Activated CD8-positive, alpha-beta memory T cell treated with anti-CD3 and anti-CD28 coated beads for 48 hours (primary cell): ENCODE results near the gene PKNOX2.

ENCODE experiments used
- DNase-seq, 3 experiments: peaks; one replicate each; pipeline ENCODE4 v3.0.0-alpha.2; 2020; ENCODE audit warnings: low read depth in 2 of 3, low spot score in 2 of 3

Gene PKNOX2

DNA sequence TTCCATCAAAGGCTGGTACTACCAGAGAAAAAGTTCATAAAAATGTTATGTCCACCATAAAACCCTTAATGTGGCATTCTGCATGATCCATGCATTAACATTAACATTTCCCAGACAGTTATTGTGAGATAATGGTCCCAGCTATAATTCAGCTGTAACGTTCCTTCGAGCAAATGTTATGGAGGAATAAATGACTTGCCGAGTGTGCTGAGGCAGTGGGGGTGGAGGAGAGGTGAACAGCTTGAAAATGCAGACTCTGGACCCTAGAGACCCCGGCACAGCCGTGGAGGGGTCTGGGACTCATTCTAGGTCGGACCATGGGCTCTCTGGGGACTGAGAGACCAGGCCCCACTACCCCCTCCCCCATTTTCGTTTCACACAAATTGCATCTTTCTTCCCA lies 141.9 kb downstream of the PKNOX2 start:
- no peak for DNase-seq

DNA sequence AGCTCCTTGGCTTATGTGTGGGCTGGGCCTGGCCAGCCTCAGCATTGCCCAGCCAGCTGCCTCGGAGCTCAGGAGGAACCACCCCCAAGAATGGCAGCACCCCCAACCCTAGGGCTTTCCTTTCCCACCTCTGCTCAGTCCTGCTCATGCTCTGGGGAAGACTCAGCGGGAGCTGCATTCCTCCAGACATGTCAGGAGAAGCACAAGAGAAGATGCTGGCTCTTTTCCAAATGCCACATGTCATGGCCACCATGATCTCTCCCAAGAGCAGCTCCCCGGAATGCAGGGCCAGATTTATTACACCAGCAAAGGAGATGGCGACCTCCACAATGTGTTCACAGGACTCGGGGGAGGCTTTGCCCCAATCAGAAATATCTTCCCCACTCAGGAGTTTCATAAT lies 143.7 kb downstream of the PKNOX2 start:
- no peak for DNase-seq

- no peak for DNase-seq
Measured at GRCh38 chr11:125312391-125312790, 147.8 kb downstream of the PKNOX2 start.

DNA sequence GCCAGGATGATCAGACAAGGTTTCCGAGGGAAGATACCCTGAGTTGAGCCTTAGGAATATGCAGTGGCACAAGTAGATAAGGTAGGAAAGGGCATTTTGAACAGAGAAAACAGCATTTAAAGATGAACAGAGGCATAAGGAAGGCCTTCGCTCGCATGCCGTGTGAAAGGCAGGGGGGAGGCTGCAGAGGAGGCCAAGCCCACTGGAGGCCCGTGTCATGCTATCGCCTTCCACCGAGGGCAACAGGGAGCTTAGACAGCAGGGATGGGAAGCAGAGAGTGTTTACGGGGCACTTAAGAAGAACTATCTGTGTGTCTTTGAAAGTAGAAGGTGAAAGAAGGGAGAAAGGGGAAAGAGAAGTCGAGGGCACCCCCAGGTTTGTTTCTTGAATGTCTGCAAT lies 148.3 kb downstream of the PKNOX2 start:
- DNase-seq: no peak

DNA sequence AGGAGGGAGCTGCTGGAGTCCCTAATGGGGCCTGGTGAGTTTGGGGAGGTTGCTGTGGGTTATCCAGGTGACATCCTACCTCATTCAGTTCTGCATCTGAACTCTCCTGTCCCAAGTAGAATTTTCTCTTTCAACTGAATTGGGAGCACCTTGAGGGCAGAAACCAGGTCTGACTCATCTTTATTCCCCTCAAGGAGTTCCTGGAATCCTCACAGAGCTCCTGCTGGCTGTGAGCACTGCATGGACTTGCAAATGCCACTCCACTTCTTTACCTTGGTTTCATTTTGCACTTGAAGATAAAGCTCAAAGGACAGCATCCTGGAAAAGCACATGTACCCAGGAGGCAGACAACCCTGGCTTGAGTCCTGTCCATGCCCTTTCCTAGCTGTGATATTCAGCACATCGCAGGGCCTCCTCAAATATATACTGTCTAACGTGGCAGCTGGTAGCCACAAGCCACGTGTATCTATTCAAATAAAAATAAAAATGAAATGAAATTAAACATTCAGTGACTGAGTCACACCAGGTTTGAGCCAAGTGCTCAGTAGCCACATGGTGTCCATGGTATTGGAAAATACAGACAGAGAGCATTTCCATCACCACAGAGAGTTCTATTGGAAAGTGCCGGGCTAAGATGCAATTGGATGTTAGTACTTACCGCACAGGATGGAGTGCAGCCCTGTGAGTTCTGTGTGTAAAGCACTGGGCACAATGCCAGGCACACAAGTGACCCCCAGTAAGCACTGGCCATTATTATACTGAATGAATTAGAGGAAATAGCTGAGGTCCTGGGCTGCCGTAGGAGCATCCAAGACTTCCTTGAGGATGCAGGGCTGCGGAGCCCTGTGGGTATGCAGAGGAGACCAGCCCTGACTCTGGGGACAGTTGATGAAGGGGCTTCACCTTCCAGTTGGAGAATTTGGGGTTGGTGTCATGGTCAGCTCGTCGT lies 149.0 kb downstream of the PKNOX2 start:
- no peak for DNase-seq

GRCh38 chr11:125314276-125315078 lies 149.9 kb downstream of the PKNOX2 start:
- DNase-seq: no peak

GRCh38 chr11:125315079-125315740 lies 150.7 kb downstream of the PKNOX2 start:
- DNase-seq: no peak

DNA sequence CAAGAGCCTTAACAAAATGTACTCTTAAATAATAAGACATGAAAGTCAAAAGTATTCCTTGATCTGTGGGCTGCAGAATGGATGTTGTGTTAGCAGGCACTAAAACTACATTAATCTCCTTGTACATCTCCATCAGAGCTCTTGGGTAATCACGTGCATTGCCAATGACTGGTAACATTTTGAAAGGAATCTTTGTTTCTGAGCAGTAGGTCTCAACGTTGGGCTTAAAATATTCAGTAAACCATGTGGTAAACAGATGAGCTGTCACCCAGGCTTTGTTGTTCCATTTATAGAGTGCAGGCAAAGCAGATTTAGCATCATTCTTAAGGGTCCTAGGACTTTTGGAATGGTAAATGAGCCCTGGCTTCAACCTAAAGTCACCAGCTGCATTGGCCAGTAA lies 152.9 kb downstream of the PKNOX2 start:
- DNase-seq: no peak

GRCh38 chr11:125319649-125320048 lies 155.1 kb downstream of the PKNOX2 start:
- DNase-seq: no peak

DNA sequence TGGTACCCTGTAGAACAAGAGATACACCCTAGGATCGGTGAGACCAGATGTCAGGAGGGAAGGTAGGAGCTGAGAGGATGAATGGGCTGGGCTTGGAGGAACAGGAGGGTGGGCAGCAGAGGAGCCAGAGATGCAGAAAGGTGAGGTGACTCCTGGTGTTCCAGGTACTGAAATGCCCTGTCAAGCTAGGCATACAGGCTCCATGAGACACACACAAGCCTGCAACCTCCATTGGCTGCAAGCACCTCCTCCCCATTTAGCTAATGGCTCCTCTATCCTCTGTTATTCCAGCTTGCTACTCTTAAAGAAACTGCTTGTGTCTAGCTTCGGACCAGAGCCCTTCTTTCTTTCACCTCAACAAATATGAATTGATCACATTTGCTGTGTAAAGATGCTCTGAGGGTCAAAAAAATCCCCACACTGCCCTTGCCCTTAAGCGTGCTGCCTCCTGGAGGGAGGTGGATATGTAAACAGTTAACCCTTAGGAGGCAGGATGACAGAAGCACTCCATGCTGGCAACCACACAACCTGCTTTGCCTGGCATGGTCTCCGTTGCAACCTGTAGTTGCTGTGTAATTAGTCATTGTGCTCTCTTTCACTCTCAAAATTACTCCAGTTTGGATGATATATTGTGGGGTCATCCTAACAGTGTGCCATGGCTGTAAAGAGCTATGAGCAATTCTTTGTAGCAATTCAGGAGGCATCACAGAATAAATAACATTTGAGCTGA lies 156.0 kb downstream of the PKNOX2 start:
- no peak for DNase-seq

DNA sequence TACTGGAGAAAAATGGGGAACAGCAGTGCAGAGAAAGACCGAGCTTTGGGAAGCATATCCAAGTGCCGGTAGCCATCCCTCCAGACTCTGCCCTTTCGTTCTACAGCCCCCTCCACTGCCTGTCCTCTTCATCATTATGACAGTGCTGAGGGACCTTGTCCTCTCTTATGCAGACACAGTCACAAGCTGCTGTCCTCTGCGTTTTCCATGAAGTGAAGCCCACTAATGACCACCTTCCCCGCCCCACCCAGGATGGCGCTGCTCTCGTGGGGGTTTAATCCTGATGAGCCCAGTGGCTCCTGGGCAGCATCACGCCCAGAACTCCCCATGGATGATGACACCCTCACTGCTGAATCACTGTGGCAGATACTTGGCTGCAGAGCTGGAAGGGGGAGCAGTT lies 157.7 kb downstream of the PKNOX2 start:
- no peak for DNase-seq

DNA sequence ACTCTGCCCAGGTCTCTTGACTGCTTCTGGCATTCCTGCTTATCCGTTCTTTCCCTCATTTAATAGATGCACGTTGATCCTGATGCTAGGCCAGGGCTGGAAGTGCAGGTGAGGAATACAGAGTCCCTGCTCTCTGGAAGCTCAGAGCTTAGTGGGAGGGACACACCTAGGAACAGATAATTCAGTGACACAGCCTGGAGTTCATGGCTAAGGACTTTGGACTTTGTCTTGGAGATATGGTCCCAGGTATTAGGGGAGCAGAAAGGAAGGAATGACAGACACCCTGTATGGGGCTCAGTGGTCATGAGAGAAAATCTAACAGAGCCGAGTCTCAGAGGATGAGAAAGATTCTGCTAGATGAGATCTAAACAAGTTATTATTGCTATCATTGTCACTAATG lies 160.6 kb downstream of the PKNOX2 start:
- DNase-seq: no peak

DNA sequence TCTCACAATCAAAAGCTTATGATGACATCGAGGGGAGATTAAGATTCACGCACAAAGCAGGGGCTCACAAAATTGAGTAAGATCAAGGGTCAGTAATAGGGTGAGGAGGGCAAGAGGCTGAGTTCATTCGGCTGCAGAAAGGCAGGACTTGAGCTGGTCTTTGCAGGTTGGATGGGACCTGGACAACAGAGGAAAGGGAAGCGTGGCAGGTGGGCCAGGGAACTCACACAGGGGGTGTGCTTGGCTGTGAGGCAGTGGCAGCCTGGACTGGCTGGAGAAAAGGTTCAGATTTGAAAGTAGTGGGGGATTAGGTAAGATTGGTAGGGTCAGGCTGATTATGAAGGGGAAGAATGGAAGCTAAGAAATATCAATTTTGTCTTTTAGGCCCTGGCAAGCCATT lies 161.6 kb downstream of the PKNOX2 start:
- no peak for DNase-seq

DNA sequence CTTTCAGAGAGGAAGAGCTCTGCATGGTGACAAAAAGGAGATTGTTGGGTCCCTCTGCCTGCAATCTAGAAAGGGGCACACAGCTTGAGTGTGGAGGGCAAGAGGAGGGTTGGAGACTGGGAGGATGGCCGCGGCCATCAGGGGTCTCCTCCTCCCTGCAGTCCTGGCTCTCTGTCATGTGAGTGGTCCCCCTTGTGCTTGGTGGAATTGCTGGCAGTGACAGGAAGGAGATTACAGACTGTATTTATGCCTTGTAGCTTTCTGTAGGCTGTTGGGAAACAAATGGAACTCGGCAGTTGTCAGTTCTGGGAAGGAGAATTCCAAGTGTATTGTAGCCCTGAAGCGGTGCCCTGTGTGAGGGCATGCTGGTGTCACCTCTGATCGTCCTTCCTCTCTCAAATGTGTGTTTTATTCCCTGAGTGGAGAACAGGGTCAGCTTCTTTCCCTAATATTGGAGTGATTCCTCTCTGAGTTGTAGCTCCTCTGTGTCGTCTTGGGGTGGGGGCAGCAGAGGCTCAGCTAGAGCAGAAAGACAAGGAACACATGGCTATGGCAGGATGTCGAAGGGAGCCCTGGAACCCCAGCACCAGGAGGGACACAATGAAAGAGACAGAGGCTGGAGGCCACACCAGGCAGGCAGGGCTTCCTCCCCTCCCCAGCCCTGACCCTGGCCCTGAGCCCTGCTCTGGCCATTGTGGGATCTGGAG lies 163.1 kb downstream of the PKNOX2 start:
- DNase-seq: no peak

- no peak for DNase-seq
Measured at GRCh38 chr11:125328225-125328580, 163.7 kb downstream of the PKNOX2 start.

DNA sequence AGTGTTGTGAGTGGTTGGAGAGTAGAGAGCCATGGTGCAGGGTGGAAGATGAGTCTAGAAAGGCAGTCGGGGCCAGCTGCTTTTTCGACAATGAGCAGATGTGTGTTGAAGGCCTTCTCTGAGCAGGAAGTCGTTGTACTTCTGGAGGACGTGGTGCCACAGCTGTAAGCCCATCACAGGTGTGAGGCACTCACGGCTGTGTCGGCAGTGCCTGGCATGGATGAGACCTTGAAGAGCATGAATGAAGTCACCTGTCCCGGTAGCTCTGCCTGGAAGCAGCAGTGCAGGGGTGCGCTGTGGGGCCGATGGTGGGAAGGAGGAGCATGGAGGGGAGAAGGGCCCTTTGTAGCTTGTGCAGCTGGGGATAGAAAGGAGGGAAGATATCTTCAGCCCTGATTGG lies 165.2 kb downstream of the PKNOX2 start:
- no peak for DNase-seq

- no peak for DNase-seq
Measured at GRCh38 chr11:125330462-125331325, 166.1 kb downstream of the PKNOX2 start.

DNA sequence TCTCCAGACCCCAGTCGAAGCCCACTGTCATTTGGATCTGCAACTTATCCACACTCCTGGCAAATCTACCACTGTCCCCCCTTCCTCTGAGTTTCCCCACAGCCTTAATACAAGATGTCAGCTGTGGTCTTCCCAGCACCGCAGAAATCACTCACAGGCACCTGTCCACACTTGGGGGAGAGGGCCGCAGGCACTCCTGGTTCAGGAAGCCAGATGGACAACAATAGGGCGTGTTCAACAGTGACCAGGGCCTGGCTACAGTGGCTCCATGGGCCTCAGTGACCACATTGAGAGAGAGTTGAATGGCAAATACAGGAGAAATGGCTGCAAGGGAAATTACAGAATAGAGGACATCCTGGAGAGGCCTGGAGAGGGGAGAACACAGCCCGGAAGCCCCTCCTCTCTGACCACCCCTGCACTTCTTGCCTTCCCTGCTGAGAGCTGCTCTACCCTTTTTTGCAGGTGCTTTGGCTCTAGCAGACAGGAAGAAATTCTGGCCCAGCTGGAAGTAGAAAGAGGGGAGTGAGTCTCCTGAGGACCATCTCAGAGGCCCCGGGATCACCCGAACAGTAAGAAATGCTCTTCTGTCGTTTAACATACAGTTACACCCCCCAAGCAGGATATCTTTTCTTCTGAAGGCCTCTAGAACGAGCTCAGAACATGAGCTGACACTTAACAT lies 166.9 kb downstream of the PKNOX2 start:
- DNase-seq: no peak

GRCh38 chr11:125332821-125333220 lies 168.3 kb downstream of the PKNOX2 start:
- no peak for DNase-seq
